Measurements from ENCODE around the gene HIVEP3.

Gene HIVEP3

GRCh38 chr1:41511239-41511540, 407.5 kb downstream of the HIVEP3 start:
- DNase-seq (ENCODE audit: low read depth): no peak
- H3K4me3 ChIP-seq (ENCODE audit: low read length): no peak overlapping the region
- no peak for TF ChIP-seq CTCF (conservative IDR thresholded peaks at IDR 0.05; ENCODE audit: low read depth, low read length)

- H3K4me3 ChIP-seq (ENCODE audit: low read length): no peak overlapping the region
- no peak for TF ChIP-seq CTCF (conservative IDR thresholded peaks at IDR 0.05; ENCODE audit: low read depth, low read length)
- no peak for DNase-seq (ENCODE audit: low read depth)
These were observed 408.0 kb downstream of the HIVEP3 start for GRCh38 chr1:41510531-41511238.

- no peak for DNase-seq (ENCODE audit: low read depth)
- no peak overlapping the region for H3K4me3 ChIP-seq (ENCODE audit: low read length)
- TF ChIP-seq CTCF (conservative IDR thresholded peaks at IDR 0.05; ENCODE audit: low read depth, low read length): no peak
These were observed 409.5 kb downstream of the HIVEP3 start for GRCh38 chr1:41509270-41509671.

- no peak for DNase-seq (ENCODE audit: low read depth)
- no peak for TF ChIP-seq CTCF (conservative IDR thresholded peaks at IDR 0.05; ENCODE audit: low read depth, low read length)
- H3K4me3 ChIP-seq (ENCODE audit: low read length): no peak overlapping the region
These were observed 410.4 kb downstream of the HIVEP3 start for GRCh38 chr1:41508290-41508689.

GRCh38 chr1:41507836-41508235, 410.9 kb downstream of the HIVEP3 start:
- no peak for TF ChIP-seq CTCF (conservative IDR thresholded peaks at IDR 0.05; ENCODE audit: low read depth, low read length)
- no peak for DNase-seq (ENCODE audit: low read depth)
- no peak overlapping the region for H3K4me3 ChIP-seq (ENCODE audit: low read length)

- no peak for TF ChIP-seq CTCF (conservative IDR thresholded peaks at IDR 0.05; ENCODE audit: low read depth, low read length)
- H3K4me3 ChIP-seq (ENCODE audit: low read length): no peak overlapping the region
- no peak for DNase-seq (ENCODE audit: low read depth)
These were observed 411.5 kb downstream of the HIVEP3 start for GRCh38 chr1:41507110-41507720.

Measured in retinal pigment epithelial cell (primary cell).